OCI-M2 (cell line): ENCODE measurements around the gene MTFR1L.

Experiments used
- DNase-seq: peaks from one replicate; lab custom pipeline; 2025; ENCODE audit not compliant: unreplicated experiment; lab: John Stamatoyannopoulos, UW

The MTFR1L gene

GRCh38 chr1:25877155-25877554 lies 57.4 kb downstream of the MTFR1L start:
- DNase-seq = no peak

- DNase-seq = no peak
Measured at GRCh38 chr1:25878690-25879089, 58.9 kb downstream of the MTFR1L start.

- DNase-seq = no peak
Measured at GRCh38 chr1:25879675-25880074, 59.9 kb downstream of the MTFR1L start.

- DNase-seq = no peak
Measured at GRCh38 chr1:25880518-25880917, 60.8 kb downstream of the MTFR1L start.

- DNase-seq = no peak
Measured at GRCh38 chr1:25881266-25881665, 61.5 kb downstream of the MTFR1L start.
